ENCODE data around the gene IQSEC1.

Gene IQSEC1

DNA sequence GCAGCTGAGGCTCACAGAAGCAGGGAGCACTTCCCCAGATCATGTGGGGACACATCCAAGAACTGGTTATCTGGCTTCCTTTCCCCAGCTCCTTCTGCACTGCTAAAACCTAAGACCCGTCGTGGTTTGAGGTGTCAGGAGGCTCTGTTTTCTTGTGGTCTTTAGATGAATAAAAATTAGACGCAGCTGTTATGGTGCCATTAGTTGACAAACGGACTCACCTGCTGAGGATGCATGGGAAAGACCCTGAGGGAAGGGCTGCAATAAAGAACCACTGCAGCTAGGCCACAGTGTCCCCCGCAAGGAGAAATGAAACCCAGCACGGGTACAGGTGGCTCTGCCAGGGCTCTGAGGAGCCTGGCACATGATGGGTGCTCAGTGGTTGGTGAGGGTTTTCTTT is 99.4 kb downstream of the IQSEC1 start:
- DNase-seq (ENCODE audit: low read depth), result no peak
- TF ChIP-seq, protein P1, sequence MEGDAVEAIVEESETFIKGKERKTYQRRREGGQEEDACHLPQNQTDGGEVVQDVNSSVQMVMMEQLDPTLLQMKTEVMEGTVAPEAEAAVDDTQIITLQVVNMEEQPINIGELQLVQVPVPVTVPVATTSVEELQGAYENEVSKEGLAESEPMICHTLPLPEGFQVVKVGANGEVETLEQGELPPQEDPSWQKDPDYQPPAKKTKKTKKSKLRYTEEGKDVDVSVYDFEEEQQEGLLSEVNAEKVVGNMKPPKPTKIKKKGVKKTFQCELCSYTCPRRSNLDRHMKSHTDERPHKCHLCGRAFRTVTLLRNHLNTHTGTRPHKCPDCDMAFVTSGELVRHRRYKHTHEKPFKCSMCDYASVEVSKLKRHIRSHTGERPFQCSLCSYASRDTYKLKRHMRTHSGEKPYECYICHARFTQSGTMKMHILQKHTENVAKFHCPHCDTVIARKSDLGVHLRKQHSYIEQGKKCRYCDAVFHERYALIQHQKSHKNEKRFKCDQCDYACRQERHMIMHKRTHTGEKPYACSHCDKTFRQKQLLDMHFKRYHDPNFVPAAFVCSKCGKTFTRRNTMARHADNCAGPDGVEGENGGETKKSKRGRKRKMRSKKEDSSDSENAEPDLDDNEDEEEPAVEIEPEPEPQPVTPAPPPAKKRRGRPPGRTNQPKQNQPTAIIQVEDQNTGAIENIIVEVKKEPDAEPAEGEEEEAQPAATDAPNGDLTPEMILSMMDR (conservative IDR thresholded peaks at IDR 0.05; ENCODE audit: low read depth, low read length), result no peak
- no peak overlapping the region for H3K4me3 ChIP-seq (ENCODE audit: low read depth, low read length)

DNA sequence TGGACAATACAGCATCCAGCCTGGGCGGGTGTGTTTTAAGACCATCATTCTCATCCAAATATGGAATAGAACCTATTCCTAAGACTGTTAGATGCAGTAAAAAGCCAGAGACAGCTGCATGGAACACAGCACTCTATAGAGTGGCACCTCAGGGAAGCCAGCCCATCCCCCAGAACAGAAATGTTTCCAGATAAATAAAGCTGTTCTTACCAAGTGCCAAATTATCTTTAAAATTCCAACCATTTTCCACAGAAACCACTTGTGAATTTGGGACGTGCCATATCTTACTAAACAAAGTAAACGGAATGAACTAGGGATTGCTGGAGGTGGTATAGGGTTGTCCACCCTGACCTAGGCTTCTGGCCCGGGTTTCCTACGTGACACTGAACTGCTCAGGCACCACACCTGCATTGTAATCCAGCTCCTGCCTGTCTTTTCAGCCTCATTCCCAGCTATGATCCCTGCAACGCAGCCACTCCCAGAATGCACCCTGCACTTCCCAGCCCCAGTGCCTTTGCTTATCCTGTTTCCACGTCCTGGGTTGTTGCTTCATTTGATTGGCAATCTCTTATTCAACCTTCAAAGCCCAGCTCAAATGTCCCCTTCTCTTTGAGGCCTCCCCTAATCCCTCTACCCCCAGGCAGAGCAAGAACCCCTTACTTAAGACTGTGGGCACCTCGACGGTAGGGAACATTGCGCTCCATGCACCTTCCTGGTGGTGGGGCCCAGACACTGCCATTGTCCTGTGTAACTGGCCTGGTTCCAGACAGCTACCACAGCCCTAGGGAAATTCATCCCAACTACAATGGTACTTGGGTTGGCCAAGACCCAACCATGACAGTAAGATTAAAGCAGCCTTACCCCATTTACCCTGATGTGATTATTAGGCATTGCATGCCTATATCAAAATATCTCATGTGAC is 100.2 kb downstream of the IQSEC1 start:
- no peak overlapping the region for H3K4me3 ChIP-seq (ENCODE audit: low read depth, low read length)
- TF ChIP-seq, protein P1 (conservative IDR thresholded peaks at IDR 0.05; ENCODE audit: low read depth, low read length), result no peak
- no peak for DNase-seq (ENCODE audit: low read depth)

DNA sequence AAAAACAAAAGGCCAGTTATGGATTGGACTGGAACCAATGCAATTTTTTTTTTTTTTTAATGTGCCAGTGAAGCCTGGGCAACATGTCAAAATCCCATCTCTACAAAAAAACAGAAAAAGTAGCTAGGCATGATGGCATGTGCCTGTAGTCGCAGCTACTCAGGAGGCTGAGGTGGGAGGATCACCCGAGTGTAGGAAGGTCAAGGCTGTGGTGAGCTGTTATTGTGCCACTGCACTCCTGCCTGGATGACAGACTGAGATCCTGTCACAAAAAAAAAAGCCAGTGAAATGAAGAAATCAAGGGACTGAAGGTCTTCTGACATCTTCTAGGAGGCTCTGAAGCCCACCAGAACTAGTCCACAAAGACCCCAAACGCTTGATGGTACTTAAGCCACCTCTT is 101.2 kb downstream of the IQSEC1 start:
- H3K4me3 ChIP-seq (ENCODE audit: low read depth, low read length), result no peak overlapping the region
- TF ChIP-seq, protein P1 (conservative IDR thresholded peaks at IDR 0.05; ENCODE audit: low read depth, low read length), result no peak
- DNase-seq (ENCODE audit: low read depth), result no peak

DNA sequence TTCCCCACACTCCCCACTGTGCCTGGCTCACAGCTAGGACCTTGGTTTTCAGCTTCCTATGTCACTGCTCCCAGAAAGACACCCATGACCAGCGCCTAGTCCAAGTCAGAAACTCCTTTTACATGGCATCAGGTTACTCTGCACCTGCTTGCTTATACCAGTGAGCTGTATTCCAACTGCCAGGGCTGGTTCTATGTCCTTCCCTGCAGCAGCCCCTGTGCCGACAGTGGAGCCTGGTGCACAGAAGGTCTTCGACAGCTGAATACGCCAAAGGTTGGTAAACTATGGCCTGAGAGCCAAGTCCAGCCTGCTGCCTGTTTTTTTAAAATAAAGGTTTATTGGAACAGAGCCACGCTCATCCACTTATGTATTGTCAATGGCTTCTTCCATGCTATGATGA is 102.5 kb downstream of the IQSEC1 start:
- DNase-seq (ENCODE audit: low read depth), result no peak
- H3K4me3 ChIP-seq (ENCODE audit: low read depth, low read length), result no peak overlapping the region
- TF ChIP-seq, protein P1 (conservative IDR thresholded peaks at IDR 0.05; ENCODE audit: low read depth, low read length), result no peak

DNA sequence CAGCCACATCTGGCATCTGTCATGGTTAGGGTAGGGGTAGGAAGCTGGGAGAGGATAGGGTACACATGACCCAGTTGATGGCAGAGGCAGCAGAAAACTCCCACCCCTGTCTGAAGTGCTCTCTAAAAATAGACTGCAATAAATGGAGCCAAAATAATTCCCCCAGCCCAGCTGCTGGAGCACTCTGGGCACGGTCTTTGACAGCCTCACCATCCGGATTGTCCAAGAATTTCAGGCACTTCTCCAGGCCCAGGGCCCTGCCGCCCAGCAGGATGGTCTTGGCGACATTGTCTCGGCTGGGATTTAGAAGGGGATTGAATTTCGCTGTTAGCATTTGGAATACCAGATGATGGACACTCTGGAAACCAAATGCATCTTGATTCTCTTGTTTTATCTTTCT is 103.7 kb downstream of the IQSEC1 start:
- DNase-seq (ENCODE audit: low read depth), result no peak
- no peak overlapping the region for H3K4me3 ChIP-seq (ENCODE audit: low read depth, low read length)
- TF ChIP-seq, protein P1 (conservative IDR thresholded peaks at IDR 0.05; ENCODE audit: low read depth, low read length), result no peak

DNA sequence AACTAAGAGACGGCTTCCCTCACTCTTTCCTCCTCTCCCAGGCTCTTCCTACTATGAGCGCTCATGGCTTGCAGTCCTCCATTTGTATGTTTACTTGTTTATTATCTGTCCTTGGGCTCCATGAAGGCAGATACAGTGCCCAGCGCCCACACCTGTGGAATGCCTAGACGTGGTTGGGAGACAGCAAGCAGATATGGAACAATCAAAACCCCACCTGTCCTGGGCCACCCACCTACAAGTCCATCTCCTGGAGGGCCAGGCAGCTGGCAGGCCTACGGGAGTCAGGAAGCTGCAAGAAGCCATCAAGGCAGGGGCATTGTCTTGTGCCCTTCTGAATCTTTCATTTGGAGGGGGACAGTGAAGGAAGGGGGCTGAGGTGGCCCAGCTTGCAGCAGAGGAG is 104.7 kb downstream of the IQSEC1 start:
- TF ChIP-seq, protein P1 (conservative IDR thresholded peaks at IDR 0.05; ENCODE audit: low read depth, low read length), result no peak
- no peak overlapping the region for H3K4me3 ChIP-seq (ENCODE audit: low read depth, low read length)
- no peak for DNase-seq (ENCODE audit: low read depth)
